K562 (cell line): ENCODE results near the gene CDC42BPB. TPM values are rescaled to one million over a fixed set of nuclear protein-coding genes. Genes with fewer than 3 reads are reported as not detected.

ENCODE experiments used
- ATAC-seq: fragments of 200-7000 bp; cut with Tn5 transposase; 3 replicates; pipeline ENCODE4 v1.9.1; 2020; ENCODE audit warnings: moderate library complexity
- BruUV-seq: library from RNA; stranded (reverse); fragments of 400-500 nt; replicated peaks from 2 replicates; lab custom pipeline; 2021; lab: Mats Ljungman, UMichigan
- CTCF ChIA-PET: fragments of 300-600 bp; formaldehyde crosslinking; extraction: SDS; loops from one replicate; lab custom pipeline; 2021; ENCODE audit warnings: low intra/inter-chr PET ratio; lab: Yijun Ruan, JAX
- POLR2A ChIA-PET: fragments of 300-600, 350-650 bp; sonication (Branson Sonifier 250); formaldehyde crosslinking; extraction: SDS; loops from one replicate; lab custom pipeline; 2021; ENCODE audit warnings: antibody characterized with exemption, inconsistent platforms; lab: Yijun Ruan, JAX
- DNase-seq, 4 experiments: peaks; one replicate each; pipeline versions ENCODE4 v3.0.0 to v3.0.0-alpha.2; 2011 to 2018; ENCODE audit warnings: low spot score in 3 of 4, mixed read lengths in 3 of 4; ENCODE audit errors: extremely low read depth in 1 of 4
- FAIRE-seq: peaks from 2 replicates; lab custom pipeline; 2011; peaks lifted over from hg19 to GRCh38; lab: Jason Lieb, UNC
- H2AFZ ChIP-seq: 2 replicates; pipeline ENCODE4 v1.6.0; 2011; ENCODE audit warnings: low read depth, low read length, control low read depth, inconsistent platforms
- H3K27ac ChIP-seq: fragments of 200-600 bp; 3 replicates; pipeline ENCODE4 v1.8.0; 2011; ENCODE audit warnings: low read depth, mild to moderate bottlenecking, control low read depth, inconsistent platforms, low read length, moderate library complexity, mixed read lengths; ENCODE audit errors: extremely low read depth
- H3K27me3 ChIP-seq, 2 experiments: fragments of 300-600 bp in 1 of 2; 2 replicates in 1 of 2; 3 replicates in 1 of 2; pipeline versions ENCODE4 v1.6.0 to v1.8.0; 2011; ENCODE audit warnings: inconsistent platforms in 2 of 2, low read length in 2 of 2, mild to moderate bottlenecking in 1 of 2, mixed read lengths in 1 of 2, moderate library complexity in 1 of 2; ENCODE audit not compliant: control insufficient read depth in 2 of 2, insufficient read depth in 2 of 2
- H3K36me3 ChIP-seq: fragments of 300-600 bp; 3 replicates; pipeline ENCODE4 v1.8.0; 2011; ENCODE audit warnings: mild to moderate bottlenecking, low read length, inconsistent platforms; ENCODE audit not compliant: control insufficient read depth, insufficient read depth
- H3K4me1 ChIP-seq, 2 experiments: fragments of 200-600 bp in 1 of 2; replicated peaks in 1 of 2; 2 replicates in 1 of 2; 3 replicates in 1 of 2; pipeline versions ENCODE4 v1.5.1 to v1.8.0; 2011; ENCODE audit warnings: inconsistent platforms in 2 of 2, low read length in 2 of 2, mild to moderate bottlenecking in 1 of 2, mixed read lengths in 1 of 2, moderate library complexity in 1 of 2; ENCODE audit not compliant: control insufficient read depth in 2 of 2, insufficient read depth in 2 of 2
- H3K4me2 ChIP-seq: 2 replicates; pipeline ENCODE4 v1.6.1; 2011; ENCODE audit warnings: low read length, control low read depth, inconsistent platforms, mixed read lengths; ENCODE audit not compliant: insufficient read depth
- H3K4me3 ChIP-seq: fragments of 200-600 bp; sonication (generic), shearing (Covaris generic); 2 replicates; pipeline ENCODE4 v1.5.1; 2016; ENCODE audit warnings: control low read depth, inconsistent platforms
- H3K79me2 ChIP-seq: fragments of 200-600 bp; 3 replicates; pipeline ENCODE4 v1.8.0; 2011; ENCODE audit warnings: low read length, inconsistent platforms; ENCODE audit not compliant: control insufficient read depth, insufficient read depth
- H3K9ac ChIP-seq, 2 experiments: 2 replicates each; pipeline versions ENCODE4 v1.6.0 to v1.6.1; 2011; ENCODE audit warnings: low read depth in 2 of 2, low read length in 2 of 2, control low read depth in 1 of 2, inconsistent platforms in 1 of 2, mild to moderate bottlenecking in 1 of 2, mixed read lengths in 1 of 2; ENCODE audit not compliant: insufficient read depth in 1 of 2
- H3K9me1 ChIP-seq: one replicate; pipeline ENCODE4 v1.6.0; 2011; ENCODE audit warnings: inconsistent platforms, mild to moderate bottlenecking, low read length, moderate library complexity; ENCODE audit not compliant: control insufficient read depth, insufficient read depth
- H3K9me3 ChIP-seq: replicated peaks from 2 replicates; pipeline ENCODE4 v1.5.1; 2011; ENCODE audit warnings: low read depth, low read length, inconsistent platforms; ENCODE audit not compliant: control insufficient read depth, insufficient read depth
- H4K20me1 ChIP-seq: replicated peaks from 2 replicates; pipeline ENCODE4 v1.6.1; 2011; ENCODE audit warnings: low read length, inconsistent platforms, mixed read lengths; ENCODE audit not compliant: control insufficient read depth, insufficient read depth
- CEBPG ChIP-seq, 3 experiments: fragments of 200-800 bp in 1 of 3; sonication (Bioruptor generic) in 1 of 3; sonication (generic) in 1 of 3; formaldehyde crosslinking in 1 of 3; IDR thresholded peaks in 2 of 3; conservative IDR thresholded peaks in 1 of 3; 2 replicates each; pipeline versions ENCODE4 v1.6.1 to v1.8.0; 2016 to 2022; ENCODE audit warnings: missing compliant biosample characterization in 2 of 3, missing genetic modification characterization in 2 of 3, mild to moderate bottlenecking in 1 of 3, missing genetic modification reagents in 1 of 3
- MYNN ChIP-seq, 2 experiments: sonication (generic); formaldehyde crosslinking in 1 of 2; IDR thresholded peaks; 2 replicates each; pipeline versions ENCODE4 v1.5.0 to v1.6.1; 2016 to 2020; ENCODE audit warnings: antibody characterized with exemption in 1 of 2, missing genetic modification reagents in 1 of 2
- SREBF2 ChIP-seq: sonication (generic); formaldehyde crosslinking; IDR thresholded peaks from 2 replicates; pipeline ENCODE4 v1.4.0; 2020; ENCODE audit warnings: mild to moderate bottlenecking, missing genetic modification reagents
- TFE3 ChIP-seq: fragments of 450-650 bp; formaldehyde crosslinking; IDR thresholded peaks from 2 replicates; pipeline ENCODE4 v1.4.0; 2020; ENCODE audit warnings: mild to moderate bottlenecking, mixed read lengths
- ZC3H11A ChIP-seq: IDR thresholded peaks from 2 replicates; pipeline ENCODE4 v1.6.1; 2012; ENCODE audit warnings: low read depth, low read length, improper control_type of control experiment
- ZNF41 ChIP-seq: fragments of 250-450 bp; sonication (Bioruptor Pico); conservative IDR thresholded peaks from 2 replicates; pipeline ENCODE4 v1.4.0; 2020; ENCODE audit warnings: mild to moderate bottlenecking
- ZNF830 ChIP-seq: fragments of 250-450 bp; sonication (Bioruptor Pico); IDR thresholded peaks from 2 replicates; pipeline ENCODE4 v1.5.0; 2021; ENCODE audit warnings: mild to moderate bottlenecking
- WGBS: fragments of 100-300 bp; shearing (Covaris generic); methylation state at CpG from one replicate; pipeline ENCODE4 v1.1.6; 2016; ENCODE audit warnings: low coverage, mixed read lengths; ENCODE audit not compliant: insufficient coverage; ENCODE audit errors: missing lambda C conversion rate; 5-methylcytosine and 5-hydroxymethylcytosine counted together
- in situ Hi-C: fragments of 300-500 bp; cut with MboI; formaldehyde crosslinking; loops from 4 replicates; pipeline ENCODE4 v1.15.0; 2018; ENCODE audit warnings: inconsistent platforms, mixed read lengths
- intact Hi-C: fragments of 100-400 bp; cut with micrococcal nuclease; formaldehyde crosslinking; loops from 2 replicates; pipeline ENCODE4 v1.14.2; 2022
- polyA plus RNA-seq, 8 experiments: library from polyadenylated mRNA; depleted of rRNA in 4 of 8; stranded (reverse) in 5 of 8; unstranded in 3 of 8; fragments of >200 nt; fragmentation: Nextera tagmentation in 2 of 8; fragmentation: Illumina TruSeq in 1 of 8; extraction: Ambion mirVana in 2 of 8; extraction: Trizol in 1 of 8; gene quantifications; 2 replicates each; pipeline versions ENCODE4 v1.2.1 to v1.2.3, GENCODE V29; 2011 to 2014; ENCODE audit warnings: inconsistent platforms in 1 of 8, missing spikeins in 1 of 8
- total RNA-seq, 7 experiments: library from RNA; depleted of rRNA in 6 of 7; stranded (reverse); fragments of >200 nt in 6 of 7; fragmentation: Illumina TruSeq in 2 of 7; extraction: Trizol in 2 of 7; gene quantifications; 2 replicates each; pipeline versions ENCODE4 v1.2.1 to v1.2.3, GENCODE V29; 2011 to 2021; ENCODE audit warnings: low replicate concordance in 1 of 7
- TF ChIP-seq, protein P1 (sequence below): fragments of 450-650 bp; IDR thresholded peaks from 2 replicates; pipeline ENCODE4 v1.6.1; 2016

The CDC42BPB gene
- total and polyA plus RNA-seq, 9 of the 15 experiments (the other 6 are each of a cell fraction or from before 2014, with no cell fraction given): 0.07 to 24.3 (median 12.6) TPM

- POLR2A ChIA-PET: no interaction called here
- H3K36me3 ChIP-seq: peaks cover 65% of the 10 kb centered on the region; the same call in 2 of the 3 replicates
- TF ChIP-seq ZC3H11A (no peak), SREBF2 (no peak), CEBPG (CRISPR knock-in tag; IDR thresholded peaks at IDR 0.05) (no peak), CEBPG (tag; conservative IDR thresholded peaks at IDR 0.05 in 1 of 2, IDR thresholded peaks at IDR 0.05 in 1 of 2) (no peak), TFE3 (CRISPR knock-in tag) (no peak), ZNF41 (CRISPR knock-in tag) (no peak), MYNN (IDR thresholded peaks at IDR 0.05) (no peak), MYNN (CRISPR knock-in tag; IDR thresholded peaks at IDR 0.05) (no peak), ZNF830 (CRISPR knock-in tag) (no peak)
- TF ChIP-seq, protein P1, sequence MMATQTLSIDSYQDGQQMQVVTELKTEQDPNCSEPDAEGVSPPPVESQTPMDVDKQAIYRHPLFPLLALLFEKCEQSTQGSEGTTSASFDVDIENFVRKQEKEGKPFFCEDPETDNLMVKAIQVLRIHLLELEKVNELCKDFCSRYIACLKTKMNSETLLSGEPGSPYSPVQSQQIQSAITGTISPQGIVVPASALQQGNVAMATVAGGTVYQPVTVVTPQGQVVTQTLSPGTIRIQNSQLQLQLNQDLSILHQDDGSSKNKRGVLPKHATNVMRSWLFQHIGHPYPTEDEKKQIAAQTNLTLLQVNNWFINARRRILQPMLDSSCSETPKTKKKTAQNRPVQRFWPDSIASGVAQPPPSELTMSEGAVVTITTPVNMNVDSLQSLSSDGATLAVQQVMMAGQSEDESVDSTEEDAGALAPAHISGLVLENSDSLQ: no peak
- no peak for FAIRE-seq
- H3K79me2 ChIP-seq: no peaks in the 10 kb centered on the region
- CTCF ChIA-PET: no interaction called here
- H3K27ac ChIP-seq: no peak overlapping the region
- no peak for DNase-seq
- no peaks in the 10 kb centered on the region for H4K20me1 ChIP-seq
- no peaks in the 10 kb centered on the region for H3K27me3 ChIP-seq
- no peaks in the 10 kb centered on the region for H3K9me3 ChIP-seq
- no TSS peak for BruUV-seq
- in situ Hi-C loops (no loop called here), intact Hi-C loops (no loop called here)
- ATAC-seq: no peak
- 89% methylated on average over 13 of the region's 13 CpGs for WGBS
- peaks cover 0 to 5% of the 10 kb centered on the region in 2 experiments; a peak in 1 of 5 replicates for H3K4me1 ChIP-seq
- no peaks in the 10 kb centered on the region for H3K9me1 ChIP-seq
- no peak overlapping the region for H3K9ac ChIP-seq
- H3K4me3 ChIP-seq: no peak overlapping the region
- H3K4me2 ChIP-seq: no peak overlapping the region
- no peak overlapping the region for H2AFZ ChIP-seq
Observed at GRCh38 chr14:102968306-102968705, 89.0 kb downstream of the CDC42BPB start.
